Peyer's patch (tissue), 4 donors: ENCODE results near the gene OVOL3. TPM values are rescaled to one million over a fixed set of nuclear protein-coding genes. Genes with fewer than 3 reads are reported as not detected.
A peak's percentile ranks its signal among the peaks of the same experiment; 100 is the strongest.

Experiments used
- DNase-seq, 3 donors: peaks; one replicate each; pipeline ENCODE4 v3.0.0-alpha.2; 2017 to 2019
- H3K27ac ChIP-seq, 4 donors: fragments of 200-600 bp; sonication (generic); one replicate each; pipeline ENCODE4 v1.5.1; 2016 to 2019
- H3K27me3 ChIP-seq, 2 donors: fragments of 200-600 bp; sonication (generic); one replicate each; pipeline ENCODE4 v1.5.1; 2019
- H3K36me3 ChIP-seq, 3 donors: fragments of 200-600 bp; sonication (generic); one replicate each; pipeline ENCODE4 v1.5.1; 2016 to 2019
- H3K4me1 ChIP-seq, 4 donors: fragments of 200-600 bp; sonication (generic); one replicate each; pipeline ENCODE4 v1.5.1; 2016 to 2019
- H3K4me3 ChIP-seq, 4 donors: fragments of 200-600 bp; sonication (generic); 1 replicate in 3 of 4; 2 replicates in 1 of 4; pipeline ENCODE4 v1.5.1; 2016 to 2019; ENCODE audit warnings: mild to moderate bottlenecking in 1 of 4
- H3K9me3 ChIP-seq, 4 donors: fragments of 200-600 bp; sonication (generic); one replicate each; pipeline ENCODE4 v1.5.1; 2016 to 2019; ENCODE audit warnings: mild to moderate bottlenecking in 1 of 4
- POLR2A ChIP-seq, 2 donors: fragments of 450-650 bp; IDR thresholded peaks; one replicate each; pipeline ENCODE4 v1.5.1; 2017; ENCODE audit warnings: antibody characterized with exemption in 2 of 2, mild to moderate bottlenecking in 2 of 2, moderate library complexity in 2 of 2
- total RNA-seq, 4 donors: library from RNA; depleted of rRNA; stranded (reverse); fragments of >200 nt; gene quantifications; one replicate each; pipeline ENCODE4 v1.1.0, GENCODE V29; 2016
- TF ChIP-seq, protein P1 (sequence below), 6 experiments: fragments of 450-650 bp in 4 of 6; fragments of 200-600 bp in 2 of 6; sonication (generic) in 1 of 6; IDR thresholded peaks; one replicate each; pipeline ENCODE4 v1.5.1; 2017 to 2019; ENCODE audit warnings: antibody characterized with exemption in 6 of 6, mild to moderate bottlenecking in 3 of 6, moderate library complexity in 1 of 6

OVOL3 gene
- total RNA-seq, 4 donors from 2014 or later: not detected

DNA sequence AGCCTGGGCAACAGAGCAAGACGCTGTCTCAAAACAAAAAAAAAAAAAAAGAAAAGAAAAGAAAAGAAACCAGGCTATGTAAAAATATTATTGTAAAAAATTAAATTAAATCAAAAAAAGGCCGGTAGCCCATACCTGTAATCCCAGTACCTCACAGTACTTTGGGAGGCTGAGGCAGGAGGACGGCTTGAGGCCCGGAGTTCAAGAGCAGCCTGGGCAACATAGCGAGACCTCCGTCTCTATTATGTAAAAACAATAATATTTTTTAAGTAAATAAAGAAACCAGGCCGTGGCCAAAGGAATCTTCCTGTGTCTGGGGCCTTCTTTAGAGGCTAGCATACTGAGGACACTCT, 28.2 kb downstream of the OVOL3 start:
- Histone ChIP-seq H3K4me3 (peak overlapping the region; percentile 69 to 86 (median 82)), H3K4me1 (peaks cover 0 to 18% (median 5%) of the 10 kb centered on the region in 4 donors), H3K36me3 (peaks cover 0 to 25% (median 0%) of the 10 kb centered on the region in 3 donors), H3K27ac (peak overlapping the region; percentile 93 to 99 (median 97)), H3K9me3 (no peaks in the 10 kb centered on the region), H3K27me3 (no peaks in the 10 kb centered on the region)
- DNase-seq: no peak
- TF ChIP-seq, protein P1, sequence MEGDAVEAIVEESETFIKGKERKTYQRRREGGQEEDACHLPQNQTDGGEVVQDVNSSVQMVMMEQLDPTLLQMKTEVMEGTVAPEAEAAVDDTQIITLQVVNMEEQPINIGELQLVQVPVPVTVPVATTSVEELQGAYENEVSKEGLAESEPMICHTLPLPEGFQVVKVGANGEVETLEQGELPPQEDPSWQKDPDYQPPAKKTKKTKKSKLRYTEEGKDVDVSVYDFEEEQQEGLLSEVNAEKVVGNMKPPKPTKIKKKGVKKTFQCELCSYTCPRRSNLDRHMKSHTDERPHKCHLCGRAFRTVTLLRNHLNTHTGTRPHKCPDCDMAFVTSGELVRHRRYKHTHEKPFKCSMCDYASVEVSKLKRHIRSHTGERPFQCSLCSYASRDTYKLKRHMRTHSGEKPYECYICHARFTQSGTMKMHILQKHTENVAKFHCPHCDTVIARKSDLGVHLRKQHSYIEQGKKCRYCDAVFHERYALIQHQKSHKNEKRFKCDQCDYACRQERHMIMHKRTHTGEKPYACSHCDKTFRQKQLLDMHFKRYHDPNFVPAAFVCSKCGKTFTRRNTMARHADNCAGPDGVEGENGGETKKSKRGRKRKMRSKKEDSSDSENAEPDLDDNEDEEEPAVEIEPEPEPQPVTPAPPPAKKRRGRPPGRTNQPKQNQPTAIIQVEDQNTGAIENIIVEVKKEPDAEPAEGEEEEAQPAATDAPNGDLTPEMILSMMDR (IDR thresholded peaks at IDR 0.05): no peak
- TF ChIP-seq POLR2A (IDR thresholded peaks at IDR 0.05): no peak

DNA sequence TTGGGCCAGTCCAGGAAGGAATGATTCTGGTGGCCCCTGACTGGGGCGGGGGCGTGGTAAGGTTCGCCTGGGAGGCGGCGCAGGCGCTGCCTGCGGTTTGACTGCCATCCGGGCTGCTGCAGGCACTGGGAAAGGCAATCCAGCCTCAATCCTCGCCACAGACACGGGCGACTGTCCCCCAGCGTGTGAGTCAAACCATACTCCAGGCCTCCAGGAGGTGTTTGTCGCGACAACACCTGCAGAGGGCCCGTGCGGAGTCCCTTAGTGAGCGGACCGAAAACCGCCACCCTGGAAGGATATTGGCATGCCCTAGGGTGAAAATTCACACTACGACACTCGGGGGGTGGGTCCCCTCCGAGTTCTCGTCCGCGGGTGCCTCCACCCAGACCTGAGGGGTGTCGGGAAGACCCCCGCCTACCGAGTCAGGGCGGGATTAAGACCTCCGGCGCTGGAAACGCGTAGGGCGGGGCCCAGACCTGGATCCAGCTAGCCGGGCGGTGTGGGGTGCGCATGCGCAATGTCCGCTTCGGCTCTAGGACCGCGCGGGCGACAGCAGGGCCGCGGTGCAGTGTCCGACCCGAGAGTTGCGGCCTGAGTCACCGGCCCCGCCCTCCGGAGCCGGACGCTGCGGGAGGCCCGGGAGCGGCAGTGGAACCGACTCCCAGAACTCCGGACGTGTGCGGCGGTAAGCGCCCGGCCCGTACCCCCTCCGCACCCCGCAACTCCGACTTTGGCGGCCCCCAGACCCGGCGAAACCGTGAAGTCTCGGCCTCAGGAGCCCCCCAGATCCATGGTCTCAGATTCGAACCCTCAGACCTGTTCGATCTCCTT, 28.7 kb downstream of the OVOL3 start, which contains the start of gene CAPNS1:
Gene CAPNS1 (plus strand): TSS at position 594 of the 831 bp plus-strand sequence. CDS start 946 bp downstream, outside the sequence.
- Histone ChIP-seq H3K36me3 (peaks cover 0 to 31% (median 0%) of the 10 kb centered on the region in 3 donors), H3K27ac (peak within 1 kb of the TSS; percentile 93 to 99 (median 97)), H3K4me1 (peaks cover 0 to 18% (median 5%) of the 10 kb centered on the region in 4 donors), H3K4me3 (peak within 1 kb of the TSS; percentile 69 to 86 (median 82)), H3K9me3 (no peaks in the 10 kb centered on the region), H3K27me3 (no peaks in the 10 kb centered on the region)
- TF ChIP-seq, protein P1 (IDR thresholded peaks at IDR 0.05): peak in 2 of 6 experiments; percentile 9 to 23
- peak; percentile 96 to 98 for TF ChIP-seq POLR2A (IDR thresholded peaks at IDR 0.05)
- peak; percentile 92 to 98 (median 98) for DNase-seq

DNA sequence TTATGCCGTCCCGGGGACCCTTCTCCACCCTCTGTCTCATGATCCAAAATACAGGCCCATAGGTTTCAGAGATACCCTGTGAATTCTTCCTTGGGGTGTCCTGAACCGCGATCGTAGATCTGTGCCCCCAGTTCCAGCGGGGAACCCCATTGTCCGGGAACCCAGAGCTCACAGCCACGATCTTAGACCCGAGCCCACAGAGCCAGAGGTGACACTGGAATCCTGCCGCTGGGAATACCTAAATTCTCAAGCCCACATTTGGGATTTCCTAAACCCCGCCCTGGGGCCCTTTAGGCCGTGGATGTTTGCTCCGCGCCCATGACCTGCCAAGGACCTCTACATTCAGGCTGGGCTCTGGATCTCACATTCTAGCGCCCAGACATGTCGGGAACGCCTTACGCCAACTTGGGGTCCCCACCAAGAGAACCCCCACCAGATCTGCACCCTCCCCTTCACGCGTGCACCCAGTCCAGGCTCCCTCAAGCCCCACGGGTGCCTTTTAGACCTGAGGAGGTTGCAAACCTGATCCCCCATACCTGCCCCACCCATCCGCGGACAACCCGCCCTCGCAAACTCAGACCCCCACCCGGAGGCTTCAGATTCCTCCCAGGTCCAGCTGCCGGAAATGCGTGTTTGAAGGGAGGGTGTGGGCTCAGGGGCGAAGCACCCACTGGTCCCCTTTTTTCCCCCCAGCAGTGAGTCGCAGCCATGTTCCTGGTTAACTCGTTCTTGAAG, 29.5 kb downstream of the OVOL3 start:
- H3K4me1 ChIP-seq: peaks cover 0 to 18% (median 5%) of the 10 kb centered on the region in 4 donors
- TF ChIP-seq, protein P1 (IDR thresholded peaks at IDR 0.05): no peak
- TF ChIP-seq POLR2A (IDR thresholded peaks at IDR 0.05): no peak
- peak in 2 of 3 donors; percentile 50 to 72 for DNase-seq
- no peaks in the 10 kb centered on the region for H3K9me3 ChIP-seq
- peaks cover 0 to 38% (median under 1%) of the 10 kb centered on the region in 3 donors for H3K36me3 ChIP-seq
- peak overlapping the region; percentile 93 to 99 (median 97) for H3K27ac ChIP-seq
- H3K27me3 ChIP-seq: no peaks in the 10 kb centered on the region
- H3K4me3 ChIP-seq: peak overlapping the region; percentile 69 to 86 (median 82)

DNA sequence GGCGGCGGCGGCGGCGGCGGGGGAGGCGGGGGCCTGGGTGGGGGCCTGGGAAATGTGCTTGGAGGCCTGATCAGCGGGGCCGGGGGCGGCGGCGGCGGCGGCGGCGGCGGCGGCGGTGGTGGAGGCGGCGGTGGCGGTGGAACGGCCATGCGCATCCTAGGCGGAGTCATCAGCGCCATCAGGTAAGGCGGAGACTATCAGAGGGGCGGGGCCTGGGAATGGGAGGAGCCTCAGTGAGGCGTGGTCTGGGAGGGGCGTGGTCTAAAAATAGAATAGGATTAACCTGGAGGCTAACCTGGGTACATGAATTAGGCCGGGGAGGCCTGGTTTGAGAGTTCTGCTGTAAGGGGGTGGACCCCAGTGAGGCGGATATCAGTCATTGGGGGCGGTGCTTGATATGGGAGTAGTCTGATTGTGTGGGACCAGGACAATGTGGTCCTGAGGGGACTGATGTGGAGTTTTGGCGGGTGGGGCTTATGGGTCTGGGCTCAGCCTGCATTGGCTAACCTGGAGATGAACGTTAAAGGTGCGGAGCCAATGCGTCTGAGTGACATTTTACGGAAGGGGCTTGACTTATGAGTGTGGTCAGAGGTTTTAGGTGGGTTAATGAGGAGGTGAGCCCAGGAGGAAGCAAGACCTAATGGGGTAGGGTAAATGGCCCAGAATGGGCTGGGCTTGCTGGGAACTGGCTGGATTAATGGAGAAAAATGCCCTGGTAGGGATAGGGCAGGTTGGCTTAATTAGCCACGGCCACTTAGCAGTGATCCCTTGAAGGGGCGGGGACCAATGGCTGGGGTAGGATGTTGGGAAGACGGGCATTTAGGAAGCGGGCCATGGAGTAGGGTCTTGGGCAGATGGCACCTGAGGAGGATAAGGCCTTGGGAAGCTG, 30.3 kb downstream of the OVOL3 start:
- peak; percentile 86 to 95 (median 94) for DNase-seq

More for the DNA sequence above, 30.3 kb downstream of the OVOL3 start:
- Histone ChIP-seq H3K27me3 (no peaks in the 10 kb centered on the region), H3K36me3 (peaks cover 0 to 47% (median 2%) of the 10 kb centered on the region in 3 donors), H3K9me3 (no peaks in the 10 kb centered on the region), H3K27ac (peak overlapping the region; percentile 93 to 99 (median 97)), H3K4me1 (peaks cover 0 to 18% (median 5%) of the 10 kb centered on the region in 4 donors), H3K4me3 (peak overlapping the region; percentile 69 to 86 (median 82))
- TF ChIP-seq, protein P1 (IDR thresholded peaks at IDR 0.05): no peak
- TF ChIP-seq POLR2A (IDR thresholded peaks at IDR 0.05): peak; percentile 35 to 75
